ENCODE data around the gene SERPINE2. TPM values are rescaled to one million over a fixed set of nuclear protein-coding genes. Genes with fewer than 3 reads are reported as not detected.

SERPINE2 gene
- total RNA-seq, result 10 to 100 TPM; 37.8 to 46.0 TPM

GRCh38 chr2:224039080-224039769 lies at the start of gene SERPINE2:
TSS of gene SERPINE2 (minus strand) at chr2:224039286. CDS start at chr2:224001900, 37,386 bp downstream.
- H3K36me3 Mint-ChIP-seq, result peaks cover 7 to 8% of the 10 kb centered on the region in 2 donors
- peak within 1 kb of the TSS; percentile 49 to 78 for H3K27ac Mint-ChIP-seq
- peak; percentile 59 to 81 for DNase-seq (ENCODE audit: low spot score in 2 of 2)
- no peaks in the 10 kb centered on the region for H3K9me3 Mint-ChIP-seq
- peak; percentile 79 to 80 for ATAC-seq

DNA sequence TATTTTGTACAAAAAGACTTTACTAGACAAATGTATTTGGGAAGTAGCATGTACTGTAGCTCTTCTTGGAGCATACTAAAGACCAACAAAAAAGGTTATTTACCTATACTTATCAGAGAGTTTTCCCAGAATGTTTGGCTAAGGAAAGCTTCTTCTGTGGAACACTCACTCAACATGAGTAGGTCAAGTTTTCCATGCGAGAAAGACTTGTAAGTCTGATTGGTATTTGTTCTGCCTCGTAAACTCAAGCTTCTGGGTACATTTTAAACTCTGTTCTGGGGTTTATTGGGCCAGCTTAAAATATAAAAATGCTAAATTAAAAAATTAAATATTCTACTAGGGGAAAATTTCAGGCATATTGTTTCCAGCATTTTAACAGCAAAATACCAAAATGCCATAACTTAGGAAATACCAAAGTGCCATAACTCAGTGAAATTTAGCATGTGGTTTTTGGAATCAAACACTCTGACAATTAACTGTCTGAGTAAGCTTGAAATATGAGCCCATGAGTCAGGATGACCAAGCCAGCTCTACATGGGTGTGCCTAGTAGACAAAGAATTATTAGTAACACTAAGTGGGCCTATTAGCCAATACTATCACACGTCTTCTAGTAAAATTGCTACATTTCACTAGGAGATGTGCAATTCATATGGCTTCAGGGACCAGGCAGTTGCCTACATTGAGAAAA lies 47.3 kb upstream of the SERPINE2 start:
- H3K9me3 Mint-ChIP-seq, result no peaks in the 10 kb centered on the region
- no peaks in the 10 kb centered on the region for H3K36me3 Mint-ChIP-seq
- no peak overlapping the region for H3K27ac Mint-ChIP-seq
- ATAC-seq (no peak), DNase-seq (ENCODE audit: low spot score in 2 of 2) (no peak)

DNA sequence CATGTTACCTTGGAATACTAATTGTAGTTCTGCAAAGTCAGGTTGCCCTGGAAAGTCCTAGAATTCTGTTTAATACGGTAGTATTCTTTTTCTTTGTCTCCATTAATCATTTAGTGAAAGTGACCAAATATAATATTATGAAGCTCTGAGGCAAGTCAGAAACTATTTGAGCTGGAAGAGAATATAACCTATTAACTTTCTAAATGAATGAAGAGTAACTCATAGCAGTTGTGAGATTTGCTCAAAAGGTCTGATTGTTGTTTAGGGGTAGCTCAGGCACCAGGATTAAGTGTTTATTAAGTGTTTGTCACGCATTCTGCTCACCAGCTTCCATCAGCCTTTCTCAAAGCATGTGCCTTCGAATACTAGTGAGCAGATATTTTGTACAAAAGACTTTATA lies 46.7 kb upstream of the SERPINE2 start:
- no peak overlapping the region for H3K27ac Mint-ChIP-seq
- ATAC-seq (no peak), DNase-seq (ENCODE audit: low spot score in 2 of 2) (no peak)
- no peaks in the 10 kb centered on the region for H3K9me3 Mint-ChIP-seq
- H3K36me3 Mint-ChIP-seq, result no peaks in the 10 kb centered on the region

DNA sequence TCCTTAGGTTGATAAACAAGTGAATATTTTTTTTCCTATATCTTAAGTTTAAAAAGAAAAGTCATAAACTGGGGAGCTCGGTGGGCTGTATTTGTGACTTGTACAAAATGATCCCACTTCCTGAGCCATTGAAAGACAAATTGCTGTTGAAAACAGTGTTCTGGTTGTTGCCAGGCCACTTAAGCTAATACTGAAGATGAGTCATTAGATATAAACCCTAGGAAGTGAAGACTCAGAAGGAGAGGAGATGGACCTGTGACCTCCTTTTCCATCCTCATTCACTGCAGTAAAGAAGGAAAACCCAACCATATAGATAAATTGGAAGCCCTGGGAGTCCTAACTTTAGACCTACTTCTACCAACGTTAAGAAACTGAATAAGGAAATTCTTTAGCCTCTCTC lies 46.2 kb upstream of the SERPINE2 start:
- ATAC-seq (no peak), DNase-seq (ENCODE audit: low spot score in 2 of 2) (no peak)
- Mint-ChIP-seq H3K27ac (no peak overlapping the region), H3K36me3 (no peaks in the 10 kb centered on the region), H3K9me3 (no peaks in the 10 kb centered on the region)

DNA sequence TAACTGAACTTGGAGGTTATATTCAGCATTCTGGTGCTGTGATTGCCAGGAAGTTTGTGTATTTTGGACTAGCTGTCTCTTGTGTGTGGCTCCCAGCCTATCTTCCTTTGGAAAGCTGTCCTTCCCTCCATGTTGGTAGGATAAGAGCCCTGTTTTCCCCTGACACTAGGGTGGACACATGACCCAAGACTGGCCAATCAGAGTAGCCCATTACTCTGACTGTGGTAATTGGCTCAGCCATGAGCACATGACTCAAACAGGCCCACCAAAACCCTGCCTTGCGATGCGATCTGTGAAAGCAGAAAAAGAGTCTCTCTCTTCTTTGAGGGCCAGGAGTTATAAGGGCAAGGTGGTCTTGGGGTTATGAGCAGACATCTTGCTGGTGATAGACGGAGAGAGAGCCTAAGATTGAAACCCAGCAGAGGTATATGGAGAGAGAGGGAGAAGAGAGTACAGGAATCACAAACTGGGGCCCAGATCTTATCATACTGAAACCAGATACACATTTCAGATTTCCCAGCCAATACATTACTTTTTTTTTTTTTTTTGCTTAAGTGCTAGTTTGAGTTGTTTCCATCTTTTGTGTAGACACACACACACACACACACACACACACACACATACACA lies 45.3 kb upstream of the SERPINE2 start:
- Mint-ChIP-seq H3K36me3 (no peaks in the 10 kb centered on the region), H3K9me3 (peaks cover 0 to 4% of the 10 kb centered on the region in 2 donors), H3K27ac (peak overlapping the region in 1 of 2 donors; percentile 10)
- ATAC-seq (peak in 1 of 2 donors; percentile 93), DNase-seq (ENCODE audit: low spot score in 2 of 2) (peak in 1 of 2 donors; percentile 4)

DNA sequence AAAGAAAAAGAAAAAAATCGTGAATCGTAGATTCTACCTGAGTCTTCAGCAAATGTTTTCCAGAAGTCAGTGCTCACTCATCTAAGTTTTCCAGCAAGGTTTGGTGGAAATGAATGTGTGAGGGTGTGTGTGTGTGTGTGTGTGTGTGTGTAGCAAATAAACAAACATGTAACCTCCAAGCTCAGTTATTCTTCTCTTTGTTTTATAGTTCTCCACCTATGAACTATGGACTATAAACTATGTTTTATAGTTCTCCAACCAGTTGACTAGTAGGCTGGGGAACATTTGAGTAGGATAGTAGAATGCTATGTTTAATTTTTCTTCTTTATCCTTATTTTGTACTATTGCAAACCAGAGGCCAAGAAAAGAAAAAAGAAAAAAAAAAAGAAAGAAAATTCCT lies 44.6 kb upstream of the SERPINE2 start:
- peaks cover 0 to 5% of the 10 kb centered on the region in 2 donors for H3K9me3 Mint-ChIP-seq
- no peak overlapping the region for H3K27ac Mint-ChIP-seq
- no peaks in the 10 kb centered on the region for H3K36me3 Mint-ChIP-seq
- ATAC-seq (no peak), DNase-seq (ENCODE audit: low spot score in 2 of 2) (no peak)

GRCh38 chr2:224078656-224079055 lies 39.6 kb upstream of the SERPINE2 start:
- DNase-seq (ENCODE audit: low spot score in 2 of 2) (no peak), ATAC-seq (no peak)
- H3K36me3 Mint-ChIP-seq, result no peaks in the 10 kb centered on the region
- peaks cover 0 to 8% of the 10 kb centered on the region in 2 donors for H3K9me3 Mint-ChIP-seq
- peak overlapping the region in 1 of 2 donors; percentile 41 for H3K27ac Mint-ChIP-seq

- H3K36me3 Mint-ChIP-seq, result no peaks in the 10 kb centered on the region
Observed at GRCh38 chr2:224077773-224078507, 38.9 kb upstream of the SERPINE2 start.

GRCh38 chr2:224075588-224075987 lies 36.5 kb upstream of the SERPINE2 start:
- ATAC-seq, result no peak
- Mint-ChIP-seq H3K36me3 (no peaks in the 10 kb centered on the region), H3K9me3 (peaks cover 0 to 8% of the 10 kb centered on the region in 2 donors), H3K27ac (no peak overlapping the region)
- no peak for DNase-seq (ENCODE audit: low spot score in 2 of 2)

More at GRCh38 chr2:224077773-224078507, 38.9 kb upstream of the SERPINE2 start:
- H3K9me3 Mint-ChIP-seq, result peaks cover 0 to 8% of the 10 kb centered on the region in 2 donors
- H3K27ac Mint-ChIP-seq, result no peak overlapping the region
- no peak for ATAC-seq
- no peak for DNase-seq (ENCODE audit: low spot score in 2 of 2)

DNA sequence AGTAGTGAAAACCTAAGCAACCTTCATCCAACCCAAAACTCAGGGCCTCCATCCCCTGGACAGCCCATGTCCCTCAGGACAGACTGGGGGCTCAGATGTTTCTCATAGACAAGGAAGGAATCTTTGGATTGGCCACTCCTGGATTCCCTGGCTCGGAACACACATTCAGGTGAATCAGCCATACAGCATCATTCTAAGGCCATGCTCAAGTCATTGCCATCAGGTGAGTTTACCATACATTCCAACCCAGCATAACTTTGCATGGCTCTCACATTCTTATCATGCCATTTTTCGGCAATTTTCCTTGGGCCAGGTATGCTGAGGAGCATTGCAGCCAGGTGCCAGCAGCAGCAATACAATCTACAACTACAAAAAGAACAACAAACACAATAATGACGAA lies 34.6 kb upstream of the SERPINE2 start:
- ATAC-seq, result no peak
- Mint-ChIP-seq H3K36me3 (no peaks in the 10 kb centered on the region), H3K27ac (no peak overlapping the region), H3K9me3 (peaks cover 0 to 3% of the 10 kb centered on the region in 2 donors)
- no peak for DNase-seq (ENCODE audit: low spot score in 2 of 2)

DNA sequence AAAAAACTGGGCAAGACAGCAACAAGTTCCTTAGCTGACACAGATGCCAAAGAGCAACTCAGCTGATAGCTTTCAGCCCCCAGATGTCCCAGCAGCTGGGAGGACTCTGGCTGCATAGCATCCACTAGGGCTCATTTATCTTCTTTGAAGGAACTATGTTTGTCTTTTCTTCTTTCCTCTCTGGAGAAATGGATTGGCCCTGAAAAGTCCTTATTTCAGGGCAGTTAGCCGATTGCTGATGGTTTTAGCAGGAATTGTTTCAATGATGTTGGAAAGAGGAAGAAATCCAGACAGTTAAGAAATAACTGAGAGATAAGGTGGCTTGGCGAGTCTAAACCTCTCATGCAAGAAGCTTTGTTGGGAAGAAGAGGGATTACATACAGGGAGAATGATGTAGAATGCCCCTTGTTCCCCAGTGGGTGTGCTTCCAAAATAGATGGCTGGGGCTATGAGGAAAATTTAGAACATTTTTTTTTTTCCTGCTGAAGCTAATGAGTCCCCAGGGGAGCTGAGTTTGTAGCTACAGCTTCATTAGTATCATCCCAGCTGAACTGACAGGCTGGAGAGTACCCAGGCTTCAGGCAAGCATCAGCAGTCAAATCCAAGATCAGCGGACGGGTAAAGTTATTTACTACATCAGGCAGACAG lies 33.6 kb upstream of the SERPINE2 start:
- DNase-seq (ENCODE audit: low spot score in 2 of 2) (no peak), ATAC-seq (no peak)
- Mint-ChIP-seq H3K9me3 (peaks cover 0 to 3% of the 10 kb centered on the region in 2 donors), H3K36me3 (no peaks in the 10 kb centered on the region), H3K27ac (no peak overlapping the region)

GRCh38 chr2:224069172-224069571 lies 30.1 kb upstream of the SERPINE2 start:
- no peak for DNase-seq (ENCODE audit: low spot score in 2 of 2)
- Mint-ChIP-seq H3K36me3 (no peaks in the 10 kb centered on the region), H3K27ac (no peak overlapping the region), H3K9me3 (peaks cover 0 to under 1% of the 10 kb centered on the region in 2 donors)
- no peak for ATAC-seq

- ATAC-seq (no peak), DNase-seq (ENCODE audit: low spot score in 2 of 2) (no peak)
- H3K36me3 Mint-ChIP-seq, result no peaks in the 10 kb centered on the region
- no peaks in the 10 kb centered on the region for H3K9me3 Mint-ChIP-seq
- no peak overlapping the region for H3K27ac Mint-ChIP-seq
Observed at GRCh38 chr2:224063298-224063648, 24.2 kb upstream of the SERPINE2 start.

DNA sequence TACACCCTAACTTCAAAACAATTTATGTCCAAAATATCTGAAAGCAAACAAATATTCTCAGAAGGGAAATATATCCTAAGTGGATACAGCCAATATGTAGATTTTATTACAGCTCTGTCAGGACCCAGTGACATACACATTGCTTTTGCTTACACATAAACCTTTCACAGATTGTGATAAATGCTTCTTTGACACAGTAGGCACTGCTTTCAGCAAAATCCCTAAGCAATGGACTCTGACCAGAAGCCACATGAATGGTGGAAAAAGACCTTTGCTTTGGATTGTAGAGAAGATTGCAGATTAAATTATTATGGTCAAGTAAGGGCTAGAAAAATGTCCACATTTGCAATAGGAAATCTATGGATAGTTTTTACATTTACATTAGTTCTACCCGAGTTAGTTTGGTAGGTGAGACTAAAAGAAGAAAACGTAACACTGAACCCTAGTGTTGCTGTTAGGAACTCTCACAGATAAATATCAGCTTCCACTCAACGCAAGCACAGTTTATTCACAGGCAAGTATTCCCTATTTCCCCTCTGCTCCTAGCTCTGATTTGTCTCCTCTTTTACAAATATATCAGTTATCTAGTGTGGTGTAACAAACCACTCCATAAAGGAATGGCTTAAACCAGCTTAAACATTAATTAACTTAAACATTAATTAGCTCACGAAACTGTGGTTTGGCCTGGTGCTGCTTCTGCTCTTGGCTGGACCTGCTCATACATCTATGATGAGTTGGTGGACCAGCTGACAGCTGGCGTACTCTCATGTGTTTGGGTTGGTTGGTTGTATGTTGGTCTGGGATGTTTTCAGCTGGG lies 23.6 kb upstream of the SERPINE2 start:
- no peak overlapping the region for H3K27ac Mint-ChIP-seq

DNA sequence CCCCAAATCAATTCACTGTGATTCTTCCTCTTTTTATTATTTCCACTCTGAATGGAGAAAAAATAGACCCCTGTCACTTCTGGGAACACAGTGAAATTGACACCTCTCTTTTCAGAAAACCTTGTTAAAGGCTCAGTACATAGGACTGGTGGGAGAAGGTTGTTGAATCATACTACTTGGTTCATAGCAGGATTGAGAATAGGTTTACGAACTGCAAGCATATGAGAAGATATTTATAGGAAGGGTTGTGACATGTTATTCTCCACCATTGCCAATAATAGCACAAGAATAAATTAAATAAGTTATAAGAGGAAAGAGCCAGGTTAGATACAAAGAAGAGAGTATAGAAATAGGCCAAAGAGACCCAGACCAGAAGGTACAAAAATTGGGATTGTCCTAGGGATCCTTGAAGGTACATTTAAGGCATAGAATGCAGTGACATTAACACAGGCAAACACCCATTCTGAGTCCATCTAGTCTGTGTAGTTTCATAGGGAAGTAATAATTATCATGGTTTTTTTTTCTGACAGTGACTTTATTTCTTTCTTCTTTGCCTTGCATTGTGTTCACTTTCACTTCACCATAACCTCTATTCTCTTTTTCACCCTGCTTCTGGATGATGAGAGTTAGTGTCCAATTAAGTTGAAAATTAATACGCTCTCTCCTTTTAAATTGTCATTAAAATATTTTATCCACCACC lies 21.8 kb upstream of the SERPINE2 start:
- no peak for ATAC-seq
- Mint-ChIP-seq H3K9me3 (peaks cover 0 to 3% of the 10 kb centered on the region in 2 donors), H3K27ac (no peak overlapping the region), H3K36me3 (no peaks in the 10 kb centered on the region)
- DNase-seq (ENCODE audit: low spot score in 2 of 2), result no peak

More for the DNA sequence above, 23.6 kb upstream of the SERPINE2 start:
- DNase-seq (ENCODE audit: low spot score in 2 of 2), result no peak
- H3K9me3 Mint-ChIP-seq, result no peaks in the 10 kb centered on the region
- ATAC-seq, result no peak
- H3K36me3 Mint-ChIP-seq, result no peaks in the 10 kb centered on the region

All from activated naive CD4-positive, alpha-beta T cell treated with anti-CD3 and anti-CD28 coated beads, Interleukin-2, amount 50 U/mL, for 72 hours (primary cell).